Measurements from ENCODE around the gene CABLES2.

- peak in 1 of 6 experiments; percentile 15 for TF ChIP-seq CTCF (IDR thresholded peaks at IDR 0.05)
- TF ChIP-seq POLR2A (IDR thresholded peaks at IDR 0.05): no peak
Measured at GRCh38 chr20:62368392-62368975, 38.6 kb downstream of the CABLES2 start.
